HCT116 (cell line): Measurements from ENCODE around the gene GFOD1.

Experiments
- CBX3 ChIP-seq: IDR thresholded peaks from 2 replicates; pipeline ENCODE4 v1.6.1; 2012; ENCODE audit warnings: low read depth
- CTCF ChIP-seq, 3 experiments: fragments of 200-600 bp in 1 of 3; sonication (generic) in 1 of 3; IDR thresholded peaks in 2 of 3; conservative IDR thresholded peaks in 1 of 3; 2 replicates each; pipeline ENCODE4 v1.5.1; 2012 to 2017; ENCODE audit warnings: low read depth in 2 of 3, low read length in 2 of 3, antibody characterized with exemption in 1 of 3, borderline replicate concordance in 1 of 3, control low read depth in 1 of 3, mild to moderate bottlenecking in 1 of 3, mixed read lengths in 1 of 3, mixed run types in 1 of 3, moderate library complexity in 1 of 3; ENCODE audit not compliant: insufficient read depth in 1 of 3
- EGR1 ChIP-seq: IDR thresholded peaks from 2 replicates; pipeline ENCODE4 v1.6.1; 2012; ENCODE audit warnings: low read depth
- EZH2phosphoT487 ChIP-seq: fragments of 200-600 bp; IDR thresholded peaks from 2 replicates; pipeline ENCODE4 v1.6.1; 2018; ENCODE audit warnings: antibody characterized with exemption, borderline replicate concordance
- MAX ChIP-seq: IDR thresholded peaks from 2 replicates; pipeline ENCODE4 v1.6.1; 2012
- POLR2A ChIP-seq: IDR thresholded peaks from 2 replicates; pipeline ENCODE4 v1.7.0; 2011; ENCODE audit warnings: borderline replicate concordance; ENCODE audit not compliant: insufficient read depth, insufficient read length; ENCODE audit errors: extremely low read depth
- POLR2AphosphoS5 ChIP-seq: IDR thresholded peaks from 2 replicates; pipeline ENCODE4 v1.6.1; 2011; ENCODE audit warnings: mild to moderate bottlenecking, low read depth, low read length, moderate library complexity

- TF ChIP-seq CTCF (IDR thresholded peaks at IDR 0.05 in 2 of 3, conservative IDR thresholded peaks at IDR 0.05 in 1 of 3; ENCODE audit: borderline replicate concordance in 1 of 3, insufficient read depth in 1 of 3, low read depth in 2 of 3, low read length in 2 of 3) (no peak), POLR2A (no peak), EGR1 (no peak), POLR2AphosphoS5 (no peak), MAX (no peak), CBX3 (no peak), EZH2phosphoT487 (no peak)
Measured at GRCh38 chr6:13375360-13375878, 112.0 kb downstream of the GFOD1 start.
